Middle frontal gyrus (tissue), 1 donor: ENCODE results near the gene CAMK1D.

Experiments used
- DNase-seq: peaks from one replicate; pipeline ENCODE4 v3.0.0-alpha.2; 2015; ENCODE audit warnings: low spot score; ENCODE audit errors: extremely low spot score

Gene CAMK1D

GRCh38 chr10:12463459-12463838 is 114.1 kb downstream of the CAMK1D start:
- no peak for DNase-seq

- DNase-seq, result no peak
Measured at GRCh38 chr10:12465385-12466136, 116.2 kb downstream of the CAMK1D start.

- no peak for DNase-seq
Measured at GRCh38 chr10:12466704-12467305, 117.5 kb downstream of the CAMK1D start.

GRCh38 chr10:12469345-12469744 is 120.0 kb downstream of the CAMK1D start:
- no peak for DNase-seq

- no peak for DNase-seq
Measured at GRCh38 chr10:12470719-12471118, 121.4 kb downstream of the CAMK1D start.

GRCh38 chr10:12471135-12471534 is 121.8 kb downstream of the CAMK1D start:
- no peak for DNase-seq

- DNase-seq, result no peak
Measured at GRCh38 chr10:12473491-12473890, 124.1 kb downstream of the CAMK1D start.

- DNase-seq, result no peak
Measured at GRCh38 chr10:12474727-12475412, 125.5 kb downstream of the CAMK1D start.

- no peak for DNase-seq
Measured at GRCh38 chr10:12476656-12477055, 127.3 kb downstream of the CAMK1D start.

- no peak for DNase-seq
Measured at GRCh38 chr10:12479437-12479844, 130.1 kb downstream of the CAMK1D start.

GRCh38 chr10:12479924-12480323 is 130.6 kb downstream of the CAMK1D start:
- no peak for DNase-seq

GRCh38 chr10:12480440-12480839 is 131.1 kb downstream of the CAMK1D start:
- DNase-seq, result no peak

- no peak for DNase-seq
Measured at GRCh38 chr10:12481924-12482323, 132.6 kb downstream of the CAMK1D start.

GRCh38 chr10:12482587-12482986 is 133.2 kb downstream of the CAMK1D start:
- no peak for DNase-seq

GRCh38 chr10:12484002-12484918 is 134.9 kb downstream of the CAMK1D start:
- peak; percentile 65 for DNase-seq

- DNase-seq, result peak; percentile 68
Measured at GRCh38 chr10:12484941-12485805, 135.8 kb downstream of the CAMK1D start.

- no peak for DNase-seq
Measured at GRCh38 chr10:12487366-12487765, 138.0 kb downstream of the CAMK1D start.

GRCh38 chr10:12488626-12489025 is 139.3 kb downstream of the CAMK1D start:
- DNase-seq, result no peak

- no peak for DNase-seq
Measured at GRCh38 chr10:12489357-12489756, 140.0 kb downstream of the CAMK1D start.

GRCh38 chr10:12489806-12490205 is 140.5 kb downstream of the CAMK1D start:
- no peak for DNase-seq
